GM12865 (cell line): ENCODE measurements around the gene ALG1.

Source experiments
- DNase-seq: peaks from one replicate; pipeline ENCODE4 v3.0.0; 2010; ENCODE audit warnings: low read depth
- H3K4me3 ChIP-seq: 2 replicates; pipeline ENCODE4 v1.5.1; 2011; ENCODE audit warnings: mild to moderate bottlenecking, low read depth, low read length, control low read depth
- TF ChIP-seq, protein P1 (sequence below): IDR thresholded peaks from 2 replicates; pipeline ENCODE4 v1.5.1; 2011; ENCODE audit warnings: low read length, control low read depth, low read depth, inconsistent platforms; ENCODE audit not compliant: insufficient read depth; ENCODE audit errors: missing control alignments

ALG1 gene

DNA sequence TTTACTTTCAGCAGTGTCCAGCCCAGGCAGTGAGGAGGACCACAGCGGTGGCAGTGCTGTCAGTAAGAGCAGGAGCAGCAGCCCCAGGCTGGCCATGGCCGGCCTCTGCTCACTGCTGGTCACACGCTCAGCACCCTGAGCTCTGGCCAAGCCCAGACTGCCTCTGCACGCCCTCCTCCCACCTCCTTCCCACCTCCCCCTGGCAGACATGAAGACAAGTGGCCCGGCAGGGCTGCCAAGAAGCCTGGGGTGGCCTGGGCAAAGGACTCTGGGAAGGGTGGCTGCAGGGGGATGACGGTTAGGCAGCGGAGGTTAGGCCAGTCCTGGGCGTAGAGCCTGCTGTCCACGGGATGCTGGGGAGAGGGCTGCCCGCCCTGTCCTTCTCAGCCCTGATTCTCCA, 5.8 kb upstream of the ALG1 start, which contains the start of gene C16orf89:
C16orf89 (minus strand) TSS at position 144 of the 400 bp plus-strand sequence; CDS start at position 96, 48 bp downstream.
- H3K4me3 ChIP-seq: no peak within 1 kb of the TSS
- TF ChIP-seq, protein P1, sequence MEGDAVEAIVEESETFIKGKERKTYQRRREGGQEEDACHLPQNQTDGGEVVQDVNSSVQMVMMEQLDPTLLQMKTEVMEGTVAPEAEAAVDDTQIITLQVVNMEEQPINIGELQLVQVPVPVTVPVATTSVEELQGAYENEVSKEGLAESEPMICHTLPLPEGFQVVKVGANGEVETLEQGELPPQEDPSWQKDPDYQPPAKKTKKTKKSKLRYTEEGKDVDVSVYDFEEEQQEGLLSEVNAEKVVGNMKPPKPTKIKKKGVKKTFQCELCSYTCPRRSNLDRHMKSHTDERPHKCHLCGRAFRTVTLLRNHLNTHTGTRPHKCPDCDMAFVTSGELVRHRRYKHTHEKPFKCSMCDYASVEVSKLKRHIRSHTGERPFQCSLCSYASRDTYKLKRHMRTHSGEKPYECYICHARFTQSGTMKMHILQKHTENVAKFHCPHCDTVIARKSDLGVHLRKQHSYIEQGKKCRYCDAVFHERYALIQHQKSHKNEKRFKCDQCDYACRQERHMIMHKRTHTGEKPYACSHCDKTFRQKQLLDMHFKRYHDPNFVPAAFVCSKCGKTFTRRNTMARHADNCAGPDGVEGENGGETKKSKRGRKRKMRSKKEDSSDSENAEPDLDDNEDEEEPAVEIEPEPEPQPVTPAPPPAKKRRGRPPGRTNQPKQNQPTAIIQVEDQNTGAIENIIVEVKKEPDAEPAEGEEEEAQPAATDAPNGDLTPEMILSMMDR: no peak
- DNase-seq: no peak

DNA sequence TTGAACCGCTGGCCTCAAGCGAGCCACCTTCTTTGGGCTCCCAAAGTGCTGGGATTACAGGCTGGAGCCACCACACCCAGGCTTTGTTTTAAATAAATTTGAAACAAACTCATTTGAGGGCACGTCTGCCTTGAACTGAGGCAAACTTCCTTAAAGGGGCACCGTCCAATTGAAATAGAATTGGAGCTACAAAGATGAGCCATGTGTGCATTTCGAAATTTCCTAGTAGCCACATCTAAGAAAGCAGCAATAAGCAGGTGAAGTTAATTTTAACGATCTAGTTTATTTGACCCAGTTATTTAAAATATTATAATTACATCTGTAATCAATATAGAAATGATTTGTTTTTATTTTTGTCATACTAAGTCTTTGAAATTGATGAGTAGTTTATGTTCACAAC, 5.1 kb upstream of the ALG1 start:
- TF ChIP-seq, protein P1: no peak
- no peak overlapping the region for H3K4me3 ChIP-seq
- no peak for DNase-seq

DNA sequence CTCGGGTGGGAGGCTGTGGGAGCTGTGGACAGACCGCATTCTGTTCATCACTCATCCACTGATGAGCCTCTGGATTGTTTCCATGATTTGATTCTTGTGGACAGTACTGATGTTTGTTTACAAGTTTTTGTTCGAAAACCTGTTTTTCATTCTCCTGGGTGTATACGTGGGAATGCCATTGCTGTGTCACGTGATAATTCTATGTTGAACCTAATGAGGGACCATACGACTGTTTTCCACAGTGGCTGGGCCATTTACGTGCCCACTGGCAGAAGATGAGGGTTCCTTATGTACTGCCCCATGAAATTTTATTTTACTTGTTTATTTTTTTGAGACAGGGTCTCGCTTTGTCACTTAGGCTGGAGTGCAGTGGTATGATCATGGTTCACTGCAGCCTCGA, 2.6 kb upstream of the ALG1 start:
- no peak overlapping the region for H3K4me3 ChIP-seq
- no peak for DNase-seq
- TF ChIP-seq, protein P1: no peak

DNA sequence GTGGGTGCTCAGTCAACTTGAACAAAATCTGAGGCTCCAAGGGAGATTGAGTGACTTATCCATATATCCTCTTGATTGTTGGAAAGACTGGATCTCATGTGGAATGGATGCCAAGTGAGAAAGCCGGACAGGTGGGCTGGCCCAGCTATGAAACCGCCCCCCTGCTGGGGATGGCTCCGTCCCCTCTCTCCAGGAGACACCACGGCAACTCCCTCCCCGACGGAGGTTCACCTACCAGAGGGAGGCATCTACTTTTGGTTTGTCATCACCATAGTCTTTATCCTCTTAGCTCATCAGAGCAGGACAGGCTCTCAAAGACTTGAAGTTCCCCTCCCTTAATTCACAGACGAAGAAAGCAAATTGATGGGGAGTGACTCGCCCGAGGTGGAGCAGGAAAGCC, 1.8 kb upstream of the ALG1 start:
- TF ChIP-seq, protein P1: no peak
- no peak overlapping the region for H3K4me3 ChIP-seq
- DNase-seq: no peak

DNA sequence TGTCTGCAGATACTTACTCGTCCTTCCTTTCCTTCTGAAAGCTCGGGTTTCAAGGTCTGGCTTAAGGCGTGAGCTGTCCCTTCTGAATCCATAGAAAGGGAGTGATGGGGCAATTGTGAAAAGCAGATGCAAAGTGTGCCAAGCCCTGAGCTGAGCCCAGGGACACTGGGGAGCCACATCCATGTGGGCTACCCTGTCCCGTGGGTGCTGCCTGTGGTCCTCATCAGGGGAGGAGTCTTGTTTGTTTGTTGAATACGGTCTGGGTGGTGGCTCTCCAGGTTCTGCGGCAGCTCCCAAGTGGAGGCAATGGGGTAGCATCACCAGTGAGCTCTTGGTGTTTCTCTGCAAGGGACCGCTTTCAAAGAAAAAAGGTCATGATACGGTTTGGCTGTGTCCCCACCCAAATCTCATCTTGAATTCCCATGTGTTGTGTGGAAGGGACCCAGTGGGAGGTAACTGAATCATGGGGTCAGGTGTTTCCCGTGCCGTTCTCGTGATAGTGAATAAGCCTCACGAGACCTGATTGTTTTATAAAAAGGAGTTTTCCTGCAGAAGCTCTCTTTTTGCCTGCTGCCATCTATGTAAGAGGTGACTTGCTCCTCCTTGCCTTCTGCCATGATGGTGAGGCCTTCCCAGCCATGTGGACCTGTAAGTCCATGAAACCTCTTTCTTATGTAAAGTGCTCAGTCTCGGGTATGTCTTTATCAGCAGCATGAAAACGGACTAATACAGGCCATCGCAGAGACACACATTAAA, 1.0 kb upstream of the ALG1 start:
- DNase-seq: no peak
- no peak overlapping the region for H3K4me3 ChIP-seq
- TF ChIP-seq, protein P1: no peak

DNA sequence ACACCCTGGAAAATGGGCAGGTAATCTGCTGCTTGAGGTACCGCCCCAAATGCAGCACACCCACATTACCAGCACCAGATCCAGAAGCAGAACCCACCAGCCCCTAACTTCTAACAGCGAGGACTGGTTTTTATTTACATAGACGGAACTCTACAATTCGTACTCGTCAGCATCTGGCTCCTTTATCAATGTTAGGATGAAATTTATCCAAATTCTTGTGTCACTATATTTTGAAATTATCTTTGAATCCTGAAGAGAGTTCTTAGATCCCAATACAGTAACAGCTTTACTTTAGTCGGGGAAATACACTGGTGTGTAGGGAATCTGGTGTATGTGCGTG, 332 bp upstream of the ALG1 start:
- TF ChIP-seq, protein P1: no peak
- H3K4me3 ChIP-seq: peak overlapping the region; percentile 71
- DNase-seq: no peak
